ENCODE results near the gene BCAR1. TPM values are rescaled to one million over a fixed set of nuclear protein-coding genes. Genes with fewer than 3 reads are reported as not detected.

Gene BCAR1
- total and polyA plus RNA-seq, 2 of the 13 experiments (the other 11 are each of a cell fraction or from before 2014, with no cell fraction given): 48.1 to 51.7 TPM

DNA sequence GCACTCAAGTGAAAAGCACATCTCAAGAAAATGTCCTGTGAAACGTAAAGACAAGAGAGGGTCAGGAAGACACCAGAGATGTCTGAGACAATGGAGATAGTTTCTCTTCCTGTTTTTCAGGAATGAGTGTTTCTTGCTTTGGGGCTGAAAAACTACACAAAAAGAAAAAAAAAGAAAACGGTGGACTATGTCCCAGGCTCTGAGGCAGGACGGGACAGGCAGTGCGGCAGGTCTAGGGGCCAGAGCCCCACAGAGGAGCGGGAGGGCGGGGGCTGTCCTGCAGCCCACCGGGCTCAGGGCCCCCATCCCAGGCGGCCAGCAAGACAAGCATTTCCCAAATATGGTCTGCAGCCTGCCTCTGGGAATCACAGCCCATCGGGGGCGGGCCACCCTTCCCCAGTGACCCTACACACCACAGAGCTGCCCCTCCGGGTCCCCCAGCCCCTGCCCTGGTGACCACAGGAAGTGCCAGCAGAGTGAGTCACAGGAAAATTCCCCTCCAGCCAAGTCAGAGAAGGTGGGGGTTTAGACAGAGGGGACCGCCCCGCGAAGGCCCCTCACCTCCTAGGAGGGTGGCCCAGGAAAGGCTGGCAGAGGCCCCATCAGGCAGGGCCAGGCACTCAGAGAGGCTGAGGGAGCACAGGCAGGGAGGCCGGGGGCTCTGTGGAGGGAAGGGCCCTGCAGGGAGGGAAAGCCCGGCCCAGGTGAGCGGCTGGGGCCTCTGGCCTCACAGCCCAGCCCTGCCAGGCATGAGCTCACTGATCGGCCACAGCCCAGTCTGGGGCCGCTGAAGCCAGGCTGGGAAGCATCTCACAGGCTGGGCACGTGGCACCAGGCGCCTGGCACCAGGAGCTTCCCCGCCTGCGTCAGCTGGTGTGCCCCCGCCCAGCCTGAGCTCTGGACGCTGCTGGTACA, 6.3 kb downstream of the BCAR1 start (continued):
- TF ChIP-seq ZSCAN21 (CRISPR knock-in tag; IDR thresholded peaks at IDR 0.05; ENCODE audit: borderline replicate concordance) (peak; percentile 79; the same call in 1 of the 2 replicates), ZNF280B (CRISPR knock-in tag; IDR thresholded peaks at IDR 0.05; ENCODE audit: borderline replicate concordance) (no peak), ZNF614 (CRISPR knock-in tag; IDR thresholded peaks at IDR 0.05; ENCODE audit: borderline replicate concordance) (peak; percentile 92), ZNF234 (CRISPR knock-in tag; conservative IDR thresholded peaks at IDR 0.05) (no peak), ZNF335 (CRISPR knock-in tag; IDR thresholded peaks at IDR 0.05) (peak; percentile 90; the same call in 1 of the 2 replicates), KLF13 (CRISPR knock-in tag; IDR thresholded peaks at IDR 0.05) (no peak), KMT2A (CRISPR knock-in tag; IDR thresholded peaks at IDR 0.05) (peak; percentile 58), CBX1 (IDR thresholded peaks at IDR 0.05; ENCODE audit: low read depth) (peak; percentile 78), ZNF414 (CRISPR knock-in tag; IDR thresholded peaks at IDR 0.05) (peak; percentile 99), ZNF841 (CRISPR knock-in tag; IDR thresholded peaks at IDR 0.05; ENCODE audit: borderline replicate concordance) (no peak), MIXL1 (CRISPR knock-in tag; IDR thresholded peaks at IDR 0.05) (peak; percentile 29; the same call in 1 of the 2 replicates), ZNF746 (CRISPR knock-in tag; IDR thresholded peaks at IDR 0.05) (peak; percentile 98), FOXO1 (CRISPR knock-in tag; IDR thresholded peaks at IDR 0.05) (peak; percentile 51; the same call in 1 of the 2 replicates), FOXC1 (CRISPR knock-in tag; IDR thresholded peaks at IDR 0.05; ENCODE audit: borderline replicate concordance) (peak; percentile 97), CENPT (CRISPR knock-in tag; IDR thresholded peaks at IDR 0.05; ENCODE audit: low read depth) (no peak), FOXA3 (CRISPR knock-in tag; IDR thresholded peaks at IDR 0.05) (peak; percentile 87), RFX3 (CRISPR knock-in tag; IDR thresholded peaks at IDR 0.05) (no peak; the same call in 1 of the 2 replicates), ZNF747 (CRISPR knock-in tag; IDR thresholded peaks at IDR 0.05; ENCODE audit: borderline replicate concordance) (no peak; the same call in 1 of the 2 replicates), ONECUT2 (CRISPR knock-in tag; IDR thresholded peaks at IDR 0.05) (no peak)
- TF ChIP-seq, protein P1, sequence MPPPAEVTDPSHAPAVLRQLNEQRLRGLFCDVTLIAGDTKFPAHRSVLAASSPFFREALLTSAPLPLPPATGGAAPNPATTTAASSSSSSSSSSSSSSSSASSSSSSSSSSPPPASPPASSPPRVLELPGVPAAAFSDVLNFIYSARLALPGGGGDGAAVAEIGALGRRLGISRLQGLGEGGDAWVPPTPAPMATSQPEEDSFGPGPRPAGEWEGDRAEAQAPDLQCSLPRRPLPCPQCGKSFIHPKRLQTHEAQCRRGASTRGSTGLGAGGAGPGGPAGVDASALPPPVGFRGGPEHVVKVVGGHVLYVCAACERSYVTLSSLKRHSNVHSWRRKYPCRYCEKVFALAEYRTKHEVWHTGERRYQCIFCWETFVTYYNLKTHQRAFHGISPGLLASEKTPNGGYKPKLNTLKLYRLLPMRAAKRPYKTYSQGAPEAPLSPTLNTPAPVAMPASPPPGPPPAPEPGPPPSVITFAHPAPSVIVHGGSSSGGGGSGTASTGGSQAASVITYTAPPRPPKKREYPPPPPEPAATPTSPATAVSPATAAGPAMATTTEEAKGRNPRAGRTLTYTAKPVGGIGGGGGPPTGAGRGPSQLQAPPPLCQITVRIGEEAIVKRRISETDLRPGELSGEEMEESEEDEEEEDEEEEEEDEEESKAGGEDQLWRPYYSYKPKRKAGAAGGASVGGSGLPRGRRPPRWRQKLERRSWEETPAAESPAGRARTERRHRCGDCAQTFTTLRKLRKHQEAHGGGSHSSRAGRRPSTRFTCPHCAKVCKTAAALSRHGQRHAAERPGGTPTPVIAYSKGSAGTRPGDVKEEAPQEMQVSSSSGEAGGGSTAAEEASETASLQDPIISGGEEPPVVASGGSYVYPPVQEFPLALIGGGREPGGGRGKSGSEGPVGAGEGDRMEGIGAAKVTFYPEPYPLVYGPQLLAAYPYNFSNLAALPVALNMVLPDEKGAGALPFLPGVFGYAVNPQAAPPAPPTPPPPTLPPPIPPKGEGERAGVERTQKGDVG (CRISPR knock-in tag; IDR thresholded peaks at IDR 0.05; ENCODE audit: borderline replicate concordance): peak; percentile 95; the same call in 1 of the 2 replicates
- TF ChIP-seq, protein P2, sequence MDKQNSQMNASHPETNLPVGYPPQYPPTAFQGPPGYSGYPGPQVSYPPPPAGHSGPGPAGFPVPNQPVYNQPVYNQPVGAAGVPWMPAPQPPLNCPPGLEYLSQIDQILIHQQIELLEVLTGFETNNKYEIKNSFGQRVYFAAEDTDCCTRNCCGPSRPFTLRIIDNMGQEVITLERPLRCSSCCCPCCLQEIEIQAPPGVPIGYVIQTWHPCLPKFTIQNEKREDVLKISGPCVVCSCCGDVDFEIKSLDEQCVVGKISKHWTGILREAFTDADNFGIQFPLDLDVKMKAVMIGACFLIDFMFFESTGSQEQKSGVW (CRISPR knock-in tag; IDR thresholded peaks at IDR 0.05; ENCODE audit: borderline replicate concordance): no peak

All from HepG2 (cell line).